HG03575 (cell line): ENCODE data around the gene NAP1L4.

Experiments used
- ATAC-seq: cut with Tn5 transposase; IDR thresholded peaks from one replicate; pipeline ENCODE4 v1.9.1; 2021; ENCODE audit not compliant: unreplicated experiment, insufficient number of reproducible peaks, low FRiP score; ENCODE audit errors: extremely low read depth

The NAP1L4 gene

GRCh38 chr11:2992234-2992996 is at the start of gene NAP1L4:
Gene NAP1L4 (minus strand): TSS chr11:2992329. CDS start chr11:2979220, 13,109 bp downstream.
- peak; percentile 45 for ATAC-seq

- no peak for ATAC-seq
Observed at GRCh38 chr11:3040881-3041280, 48.8 kb upstream of the NAP1L4 start.

- ATAC-seq, result no peak
Observed at GRCh38 chr11:3037945-3038271, 45.8 kb upstream of the NAP1L4 start.

- no peak for ATAC-seq
Observed at GRCh38 chr11:3037040-3037944, 45.2 kb upstream of the NAP1L4 start.

GRCh38 chr11:3036419-3036818 is 44.3 kb upstream of the NAP1L4 start:
- no peak for ATAC-seq

- ATAC-seq, result no peak
Observed at GRCh38 chr11:3035333-3035732, 43.2 kb upstream of the NAP1L4 start.

GRCh38 chr11:3030289-3031070 is 38.4 kb upstream of the NAP1L4 start:
- no peak for ATAC-seq

- no peak for ATAC-seq
Observed at GRCh38 chr11:3028813-3029212, 36.7 kb upstream of the NAP1L4 start.

- no peak for ATAC-seq
Observed at GRCh38 chr11:3026803-3027202, 34.7 kb upstream of the NAP1L4 start.

- no peak for ATAC-seq
Observed at GRCh38 chr11:3022982-3023381, 30.9 kb upstream of the NAP1L4 start.

- no peak for ATAC-seq
Observed at GRCh38 chr11:3022300-3022967, 30.3 kb upstream of the NAP1L4 start.

- ATAC-seq, result no peak
Observed at GRCh38 chr11:3021125-3021524, 29.0 kb upstream of the NAP1L4 start.

GRCh38 chr11:3020011-3020410 is 27.9 kb upstream of the NAP1L4 start:
- no peak for ATAC-seq

- ATAC-seq, result no peak
Observed at GRCh38 chr11:3018596-3018995, 26.5 kb upstream of the NAP1L4 start.

- no peak for ATAC-seq
Observed at GRCh38 chr11:3016861-3017260, 24.7 kb upstream of the NAP1L4 start.

GRCh38 chr11:3015796-3016195 is 23.7 kb upstream of the NAP1L4 start:
- ATAC-seq, result no peak

- no peak for ATAC-seq
Observed at GRCh38 chr11:3014943-3015342, 22.8 kb upstream of the NAP1L4 start.

- no peak for ATAC-seq
Observed at GRCh38 chr11:3014057-3014938, 22.2 kb upstream of the NAP1L4 start.
